GM12892 (cell line): ENCODE data around the gene ATP6V0D1.

Experiments
- POLR2A ChIP-seq: IDR thresholded peaks from 2 replicates; pipeline ENCODE4 v1.6.1; 2011; ENCODE audit warnings: low read depth, low read length, control low read depth
- POLR2AphosphoS5 ChIP-seq: IDR thresholded peaks from 2 replicates; pipeline ENCODE4 v1.6.1; 2011; ENCODE audit warnings: low read depth, low read length, control low read depth
- TAF1 ChIP-seq: IDR thresholded peaks from 2 replicates; pipeline ENCODE4 v1.6.1; 2011; ENCODE audit warnings: low read depth, mild to moderate bottlenecking, control low read depth, low read length, borderline replicate concordance

- TF ChIP-seq POLR2A (no peak), POLR2AphosphoS5 (no peak), TAF1 (no peak)
These were observed 32.4 kb downstream of the ATP6V0D1 start for GRCh38 chr16:67448580-67448979.
